Activated CD8-positive, alpha-beta T cell treated with anti-CD3 and anti-CD28 coated beads for 36 hours (primary cell): Measurements from ENCODE around the gene CDKN2AIPNL. TPM values are rescaled to one million over a fixed set of nuclear protein-coding genes. Genes with fewer than 3 reads are reported as not detected.

Source experiments
- ATAC-seq: fragments of 200-7000 bp; cut with Tn5 transposase; one replicate; pipeline ENCODE4 v1.10.0; 2021; ENCODE audit warnings: mild to moderate bottlenecking, moderate library complexity
- CTCF ChIA-PET: fragments of 350-600 bp; sonication (Branson Sonifier 250); formaldehyde crosslinking; loops from one replicate; lab custom pipeline; 2021; ENCODE audit warnings: antibody characterized with exemption; lab: Charles Lee
- POLR2A ChIA-PET: fragments of 350-600 bp; sonication (Branson Sonifier 250); formaldehyde crosslinking; loops from one replicate; lab custom pipeline; 2021; ENCODE audit warnings: antibody characterized with exemption; lab: Charles Lee
- DNase-seq: peaks from one replicate; pipeline ENCODE4 v3.0.0-alpha.2; 2020
- H3K27ac Mint-ChIP-seq: one replicate; pipeline ENCODE4 v1.8.0; 2021; ENCODE audit warnings: mild to moderate bottlenecking, mixed read lengths
- H3K27me3 Mint-ChIP-seq: one replicate; pipeline ENCODE4 v1.8.0; 2021; ENCODE audit warnings: mixed read lengths
- H3K36me3 Mint-ChIP-seq: one replicate; pipeline ENCODE4 v1.8.0; 2021; ENCODE audit warnings: low read depth, mixed read lengths
- H3K4me1 Mint-ChIP-seq: one replicate; pipeline ENCODE4 v1.8.0; 2021; ENCODE audit warnings: low read depth, mixed read lengths
- H3K4me3 Mint-ChIP-seq: one replicate; pipeline ENCODE4 v1.8.0; 2021; ENCODE audit warnings: mild to moderate bottlenecking, moderate library complexity, mixed read lengths
- H3K9me3 Mint-ChIP-seq: one replicate; pipeline ENCODE4 v1.8.0; 2021; ENCODE audit warnings: mixed read lengths
- CTCF ChIP-seq: fragments of 200-600 bp; IDR thresholded peaks from one replicate; pipeline ENCODE4 v1.8.0; 2022; ENCODE audit warnings: antibody characterized with exemption, mild to moderate bottlenecking
- intact Hi-C: fragments of 100-400 bp; cut with micrococcal nuclease; formaldehyde crosslinking; loops from one replicate; pipeline ENCODE4 v1.10.0; 2022
- total RNA-seq, 2 experiments: library from RNA; stranded (reverse); gene quantifications; one replicate each; pipeline ENCODE4 v1.2.3, GENCODE V29; 2021

The CDKN2AIPNL gene
- total RNA-seq, 2 experiments from 2014 or later, result 38.2 to 41.1 TPM

- ATAC-seq, result peak; percentile 0
- Mint-ChIP-seq H3K27me3 (no peaks in the 10 kb centered on the region), H3K9me3 (no peaks in the 10 kb centered on the region), H3K27ac (peak overlapping the region; percentile 32), H3K4me3 (no peak overlapping the region), H3K4me1 (peaks cover 26% of the 10 kb centered on the region), H3K36me3 (no peaks in the 10 kb centered on the region)
- POLR2A ChIA-PET, result interaction anchor here (1.0 to 2.5 kb wide), 5 partner anchors 22 to 117 kb away, joined by 3 to 7 read pairs (median 4); partner anchors contain the start of genes JADE2 and UBE2B
- no peak for DNase-seq
- intact Hi-C loops, result no loop called here
- no peak for TF ChIP-seq CTCF
- CTCF ChIA-PET, result interaction anchor here (1.0 to 2.3 kb wide), 5 partner anchors 23 to 150 kb away, joined by 3 to 7 read pairs (median 5); partner anchors contain the start of gene CDKN2AIPNL
These were observed 25.7 kb upstream of the CDKN2AIPNL start for GRCh38 chr5:134437340-134437846.

GRCh38 chr5:134436523-134437339 is 25.1 kb upstream of the CDKN2AIPNL start:
- H3K4me3 Mint-ChIP-seq, result peak overlapping the region; percentile 6
- TF ChIP-seq CTCF, result no peak
- POLR2A ChIA-PET, result interaction anchor here (0.7 to 2.5 kb wide), 8 partner anchors 21 to 159 kb away, joined by 3 to 7 read pairs (median 4); partner anchors contain the start of genes JADE2 and UBE2B
- CTCF ChIA-PET, result interaction anchor here (1.0 to 2.3 kb wide), 6 partner anchors 22 to 151 kb away, joined by 3 to 7 read pairs (median 5); partner anchors contain the start of gene CDKN2AIPNL
- DNase-seq (peak; percentile 84), ATAC-seq (peak; percentile 84)
- no peaks in the 10 kb centered on the region for H3K27me3 Mint-ChIP-seq
- intact Hi-C loops, result no loop called here
- peaks cover 33% of the 10 kb centered on the region for H3K4me1 Mint-ChIP-seq
- peak overlapping the region; percentile 32 for H3K27ac Mint-ChIP-seq
- no peaks in the 10 kb centered on the region for H3K36me3 Mint-ChIP-seq
- H3K9me3 Mint-ChIP-seq, result no peaks in the 10 kb centered on the region

GRCh38 chr5:134435560-134435959 is 23.9 kb upstream of the CDKN2AIPNL start:
- DNase-seq, result peak; percentile 38

GRCh38 chr5:134432677-134433359 is 21.1 kb upstream of the CDKN2AIPNL start:
- POLR2A ChIA-PET, result interaction anchor here (0.6 to 1.3 kb wide), 2 partner anchors 9 to 21 kb away, joined by 3 read pairs; partner anchors contain the start of gene CDKN2AIPNL
- no peak for DNase-seq
- intact Hi-C loops, result no loop called here

More at GRCh38 chr5:134435560-134435959, 23.9 kb upstream of the CDKN2AIPNL start:
- Mint-ChIP-seq H3K9me3 (no peaks in the 10 kb centered on the region), H3K27me3 (no peaks in the 10 kb centered on the region), H3K36me3 (no peaks in the 10 kb centered on the region), H3K4me1 (peaks cover 33% of the 10 kb centered on the region), H3K4me3 (no peak overlapping the region), H3K27ac (peak overlapping the region; percentile 75)
- intact Hi-C loops, result no loop called here
- ChIA-PET CTCF (interaction anchor here (0.8 to 2.3 kb wide), 3 partner anchors 21 to 152 kb away, joined by 3 to 6 read pairs (median 3); no protein-coding TSS in a partner anchor), POLR2A (interaction anchor here (2.5 kb wide), 1 partner anchor 90 kb away, joined by 7 read pairs; the partner anchor contains the start of gene JADE2)
- no peak for TF ChIP-seq CTCF
- peak; percentile 19 for ATAC-seq

More at GRCh38 chr5:134432677-134433359, 21.1 kb upstream of the CDKN2AIPNL start:
- Mint-ChIP-seq H3K27ac (peak overlapping the region; percentile 40), H3K27me3 (no peaks in the 10 kb centered on the region), H3K9me3 (no peaks in the 10 kb centered on the region), H3K36me3 (no peaks in the 10 kb centered on the region), H3K4me3 (no peak overlapping the region), H3K4me1 (peaks cover 33% of the 10 kb centered on the region)
- ATAC-seq, result no peak
- no peak for TF ChIP-seq CTCF
- CTCF ChIA-PET, result no interaction called here
